ENCODE measurements around the gene HAO1. TPM values are rescaled to one million over a fixed set of nuclear protein-coding genes. Genes with fewer than 3 reads are reported as not detected.

HAO1 gene
- polyA plus RNA-seq, 1 of the 3 experiments (the other 2 are of a cell fraction) = not detected

DNA sequence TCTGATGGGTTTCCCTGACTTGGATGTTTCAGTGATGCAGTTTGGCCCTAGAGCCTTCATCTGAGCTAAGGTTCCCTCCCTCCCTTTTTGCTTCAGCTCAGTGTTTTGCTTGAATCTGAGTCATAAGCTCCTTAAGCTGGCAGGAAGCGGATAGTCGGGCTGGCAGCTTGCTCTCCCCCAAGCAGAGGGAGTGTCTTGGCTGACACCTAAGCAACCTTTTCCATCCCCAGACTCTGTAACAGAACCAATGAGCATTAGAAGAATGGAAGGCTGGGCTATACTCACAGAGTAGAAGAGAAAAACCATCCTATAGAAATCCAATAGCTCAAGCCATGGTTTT is 98.3 kb downstream of the HAO1 start:
- no peaks in the 10 kb centered on the region for H3K9me3 ChIP-seq
- no peak for DNase-seq
- H3K27ac ChIP-seq (ENCODE audit: low read depth in 2 of 2, low read length in 1 of 2) = peak overlapping the region in 1 of 2 experiments; percentile 90; a peak in 2 of 4 replicates
- peaks cover 15% of the 10 kb centered on the region for H3F3A ChIP-seq (replicated peaks; ENCODE audit: insufficient read depth)
- H2AFZ ChIP-seq (ENCODE audit: low read depth) = peak overlapping the region; percentile 63; the same call in 1 of the 2 replicates
- H3K9me2 ChIP-seq = no peaks in the 10 kb centered on the region
- no peaks in the 10 kb centered on the region for H4K20me1 ChIP-seq (ENCODE audit: insufficient read depth)
- WGBS (ENCODE audit: low lambda C conversion rate) = 19% methylated on average over 2 of the region's 2 CpGs
- ChIA-PET POLR2A (no interaction called here), CTCF (interaction anchor here (0.7 to 1.6 kb wide), 2 partner anchors 18 to 531 kb away, joined by 3 to 5 read pairs; no protein-coding TSS in a partner anchor)
- peak overlapping the region; percentile 47; the same call in 1 of the 2 replicates for H3K9ac ChIP-seq
- H3K4me2 ChIP-seq = peak overlapping the region; percentile 69
- no peaks in the 10 kb centered on the region for H3K79me2 ChIP-seq (ENCODE audit: insufficient read depth)
- 0 out of 4 replicates have a peak overlapping the region, but pooled peaks of 1 of the 2 experiments have one; percentile 31 for H3K4me3 ChIP-seq (ENCODE audit: low read depth in 2 of 2, low read length in 1 of 2)
- H3K36me3 ChIP-seq (replicated peaks in 1 of 2; ENCODE audit: control insufficient read depth in 1 of 2, insufficient read depth in 2 of 2, low read length in 1 of 2) = no peaks in the 10 kb centered on the region
- H3K27me3 ChIP-seq (ENCODE audit: insufficient read depth) = no peaks in the 10 kb centered on the region
- peak in 1 of 2 experiments; percentile 46; a peak in 1 of 4 replicates for TF ChIP-seq EP300 (IDR thresholded peaks at IDR 0.05; ENCODE audit: borderline replicate concordance in 1 of 2, low read depth in 1 of 2, low read length in 1 of 2)
- no peak for TF ChIP-seq FOXM1 (IDR thresholded peaks at IDR 0.05; ENCODE audit: low read depth)
- TF ChIP-seq RXRA (IDR thresholded peaks at IDR 0.05; ENCODE audit: borderline replicate concordance, low read depth) = peak; percentile 44; the same call in 1 of the 2 replicates
- peak; percentile 75; the same call in 1 of the 2 replicates for TF ChIP-seq FOSL2 (IDR thresholded peaks at IDR 0.05; ENCODE audit: borderline replicate concordance, low read depth)
- no peak for TF ChIP-seq MXI1 (IDR thresholded peaks at IDR 0.05; ENCODE audit: low read depth, low read length)
- 0 out of 2 replicates have a peak, but pooled peaks have one; percentile 9 for TF ChIP-seq TEAD4 (IDR thresholded peaks at IDR 0.05; ENCODE audit: borderline replicate concordance, insufficient read depth)
- no peak for TF ChIP-seq SMC3 (IDR thresholded peaks at IDR 0.05; ENCODE audit: low read depth, low read length)
- TF ChIP-seq YY1 (IDR thresholded peaks at IDR 0.05; ENCODE audit: low read depth) = no peak
- TF ChIP-seq, protein P1, sequence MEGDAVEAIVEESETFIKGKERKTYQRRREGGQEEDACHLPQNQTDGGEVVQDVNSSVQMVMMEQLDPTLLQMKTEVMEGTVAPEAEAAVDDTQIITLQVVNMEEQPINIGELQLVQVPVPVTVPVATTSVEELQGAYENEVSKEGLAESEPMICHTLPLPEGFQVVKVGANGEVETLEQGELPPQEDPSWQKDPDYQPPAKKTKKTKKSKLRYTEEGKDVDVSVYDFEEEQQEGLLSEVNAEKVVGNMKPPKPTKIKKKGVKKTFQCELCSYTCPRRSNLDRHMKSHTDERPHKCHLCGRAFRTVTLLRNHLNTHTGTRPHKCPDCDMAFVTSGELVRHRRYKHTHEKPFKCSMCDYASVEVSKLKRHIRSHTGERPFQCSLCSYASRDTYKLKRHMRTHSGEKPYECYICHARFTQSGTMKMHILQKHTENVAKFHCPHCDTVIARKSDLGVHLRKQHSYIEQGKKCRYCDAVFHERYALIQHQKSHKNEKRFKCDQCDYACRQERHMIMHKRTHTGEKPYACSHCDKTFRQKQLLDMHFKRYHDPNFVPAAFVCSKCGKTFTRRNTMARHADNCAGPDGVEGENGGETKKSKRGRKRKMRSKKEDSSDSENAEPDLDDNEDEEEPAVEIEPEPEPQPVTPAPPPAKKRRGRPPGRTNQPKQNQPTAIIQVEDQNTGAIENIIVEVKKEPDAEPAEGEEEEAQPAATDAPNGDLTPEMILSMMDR (IDR thresholded peaks at IDR 0.05) = no peak
- TF ChIP-seq, protein P2, sequence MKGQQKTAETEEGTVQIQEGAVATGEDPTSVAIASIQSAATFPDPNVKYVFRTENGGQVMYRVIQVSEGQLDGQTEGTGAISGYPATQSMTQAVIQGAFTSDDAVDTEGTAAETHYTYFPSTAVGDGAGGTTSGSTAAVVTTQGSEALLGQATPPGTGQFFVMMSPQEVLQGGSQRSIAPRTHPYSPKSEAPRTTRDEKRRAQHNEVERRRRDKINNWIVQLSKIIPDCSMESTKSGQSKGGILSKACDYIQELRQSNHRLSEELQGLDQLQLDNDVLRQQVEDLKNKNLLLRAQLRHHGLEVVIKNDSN (IDR thresholded peaks at IDR 0.05; ENCODE audit: borderline replicate concordance, low read depth) = no peak
- TF ChIP-seq TAF1 (IDR thresholded peaks at IDR 0.05; ENCODE audit: borderline replicate concordance, low read depth, low read length) = no peak
- no peak for TF ChIP-seq CHD2 (IDR thresholded peaks at IDR 0.05; ENCODE audit: low read length, partially characterized antibody)
- TF ChIP-seq RFX5 (IDR thresholded peaks at IDR 0.05; ENCODE audit: low read length) = no peak
- no peak for TF ChIP-seq MEF2A (IDR thresholded peaks at IDR 0.05; ENCODE audit: borderline replicate concordance, low read depth)
- TF ChIP-seq ELF1 (IDR thresholded peaks at IDR 0.05) = 0 out of 2 replicates have a peak, but pooled peaks have one; percentile 3
- no peak for TF ChIP-seq NRF1 (IDR thresholded peaks at IDR 0.05; ENCODE audit: low read depth, low read length)
- no peak for TF ChIP-seq SIN3A (IDR thresholded peaks at IDR 0.05; ENCODE audit: borderline replicate concordance, low read depth, low read length)
- TF ChIP-seq GATA2 (CRISPR knock-in tag; IDR thresholded peaks at IDR 0.05) = no peak
- TF ChIP-seq RCOR1 (IDR thresholded peaks at IDR 0.05; ENCODE audit: low read length) = no peak
- TF ChIP-seq TCF12 (IDR thresholded peaks at IDR 0.05) = peak; percentile 62
- TF ChIP-seq, protein P3, sequence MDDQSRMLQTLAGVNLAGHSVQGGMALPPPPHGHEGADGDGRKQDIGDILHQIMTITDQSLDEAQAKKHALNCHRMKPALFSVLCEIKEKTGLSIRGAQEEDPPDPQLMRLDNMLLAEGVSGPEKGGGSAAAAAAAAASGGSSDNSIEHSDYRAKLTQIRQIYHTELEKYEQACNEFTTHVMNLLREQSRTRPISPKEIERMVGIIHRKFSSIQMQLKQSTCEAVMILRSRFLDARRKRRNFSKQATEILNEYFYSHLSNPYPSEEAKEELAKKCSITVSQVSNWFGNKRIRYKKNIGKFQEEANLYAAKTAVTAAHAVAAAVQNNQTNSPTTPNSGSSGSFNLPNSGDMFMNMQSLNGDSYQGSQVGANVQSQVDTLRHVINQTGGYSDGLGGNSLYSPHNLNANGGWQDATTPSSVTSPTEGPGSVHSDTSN (IDR thresholded peaks at IDR 0.05) = peak; percentile 27; the same call in 1 of the 2 replicates
- TF ChIP-seq POLR2AphosphoS5 (IDR thresholded peaks at IDR 0.05; ENCODE audit: low read depth, low read length) = no peak
- TF ChIP-seq, protein P4, sequence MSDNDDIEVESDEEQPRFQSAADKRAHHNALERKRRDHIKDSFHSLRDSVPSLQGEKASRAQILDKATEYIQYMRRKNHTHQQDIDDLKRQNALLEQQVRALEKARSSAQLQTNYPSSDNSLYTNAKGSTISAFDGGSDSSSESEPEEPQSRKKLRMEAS (IDR thresholded peaks at IDR 0.05; ENCODE audit: low read depth) = peak; percentile 35; the same call in 1 of the 2 replicates
- peak; percentile 53; the same call in 1 of the 2 replicates for TF ChIP-seq JUND (IDR thresholded peaks at IDR 0.05)
- peak; percentile 74 for TF ChIP-seq NFIC (IDR thresholded peaks at IDR 0.05; ENCODE audit: borderline replicate concordance)
- peaks cover 0 to 17% of the 10 kb centered on the region in 2 experiments; a peak in 2 of 4 replicates for H3K4me1 ChIP-seq (ENCODE audit: control insufficient read depth in 1 of 2, insufficient read depth in 2 of 2, low read depth in 1 of 2, low read length in 1 of 2)

All from SK-N-SH (cell line).